ENCODE results near the gene CFAP410. TPM values are rescaled to one million over a fixed set of nuclear protein-coding genes. Genes with fewer than 3 reads are reported as not detected.

CFAP410 gene
- total RNA-seq, 1 donor from 2014 or later = 17.4 TPM

GRCh38 chr21:44300262-44300959 is 38.8 kb downstream of the CFAP410 start:
- DNase-seq (ENCODE audit: low spot score) = peak; percentile 94

DNA sequence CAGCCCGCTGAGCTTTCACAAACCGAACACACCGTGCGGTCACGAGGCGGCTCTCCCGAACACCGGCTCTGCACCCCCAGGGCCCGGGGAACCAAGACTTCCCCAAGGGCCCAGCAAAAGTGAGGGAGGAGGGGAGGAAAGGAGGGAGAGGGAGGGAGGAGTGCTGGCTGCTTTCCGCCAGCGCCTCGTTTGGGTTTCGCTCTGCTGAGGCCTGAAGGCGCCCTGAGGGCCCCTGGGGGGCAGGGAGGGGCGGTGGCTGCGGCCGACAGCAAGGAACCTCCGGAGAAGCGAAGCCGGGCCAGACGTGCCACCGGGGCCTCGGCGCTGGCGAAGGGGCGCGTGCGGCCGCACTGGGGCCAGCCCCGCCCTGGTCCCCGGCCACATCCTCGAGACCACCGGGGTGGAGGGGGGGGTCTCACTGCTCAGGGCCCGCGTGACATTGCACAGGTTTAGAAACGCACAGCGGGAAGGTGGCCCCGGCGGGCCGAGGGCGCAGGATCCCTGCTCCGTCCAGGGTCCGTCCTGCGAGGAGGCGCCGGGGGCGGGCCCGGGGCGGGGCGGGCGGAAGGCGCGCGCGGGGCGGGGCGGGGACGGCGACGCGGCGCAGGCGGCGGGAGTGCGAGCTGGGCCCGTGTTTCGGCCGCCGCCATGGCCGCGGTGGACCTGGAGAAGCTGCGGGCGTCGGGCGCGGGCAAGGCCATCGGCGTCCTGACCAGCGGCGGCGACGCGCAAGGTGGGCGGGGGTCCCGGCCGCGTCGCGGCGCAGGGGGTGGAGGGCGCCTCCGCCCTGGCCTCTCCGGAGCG is 39.5 kb downstream of the CFAP410 start, which contains the start of gene PFKL:
TSS of gene PFKL (plus strand) at position 596 of the 804 bp plus-strand sequence. CDS start at position 649, 53 bp downstream.
- peak; percentile 93 for DNase-seq (ENCODE audit: low spot score)

- DNase-seq (ENCODE audit: low spot score) = no peak
Observed at GRCh38 chr21:44299085-44299457, 40.1 kb downstream of the CFAP410 start.

GRCh38 chr21:44298301-44298700 is 40.9 kb downstream of the CFAP410 start:
- DNase-seq (ENCODE audit: low spot score) = no peak

- DNase-seq (ENCODE audit: low spot score) = peak; percentile 94
Observed at GRCh38 chr21:44297525-44298290, 41.5 kb downstream of the CFAP410 start.

- DNase-seq (ENCODE audit: low spot score) = no peak
Observed at GRCh38 chr21:44296916-44297315, 42.3 kb downstream of the CFAP410 start.

DNA sequence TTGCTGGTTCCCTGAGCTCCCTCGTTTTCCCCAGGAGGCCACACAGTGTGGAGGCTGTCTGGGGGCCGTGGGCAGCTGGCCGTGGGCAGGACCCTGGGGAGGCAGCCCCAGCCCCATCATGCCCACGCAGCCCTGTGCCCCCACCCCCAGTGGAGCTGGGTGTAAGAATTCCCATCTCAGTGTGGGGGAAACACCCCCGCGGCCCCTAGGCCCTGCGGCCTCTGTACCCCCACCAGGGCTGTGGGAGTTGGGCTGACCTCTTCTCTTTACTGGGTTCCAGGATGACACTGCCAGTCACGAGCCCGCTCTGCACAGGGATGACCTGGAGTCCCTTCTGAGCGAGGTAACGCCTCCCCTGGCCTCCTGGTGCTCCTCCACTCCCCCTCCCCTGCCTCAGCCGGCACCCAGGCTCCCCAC is 43.1 kb downstream of the CFAP410 start:
- no peak for DNase-seq (ENCODE audit: low spot score)

- DNase-seq (ENCODE audit: low spot score) = no peak
Observed at GRCh38 chr21:44295646-44296045, 43.5 kb downstream of the CFAP410 start.

GRCh38 chr21:44295163-44295573 is 44.0 kb downstream of the CFAP410 start:
- no peak for DNase-seq (ENCODE audit: low spot score)

- no peak for DNase-seq (ENCODE audit: low spot score)
Observed at GRCh38 chr21:44294391-44295162, 44.6 kb downstream of the CFAP410 start.

DNA sequence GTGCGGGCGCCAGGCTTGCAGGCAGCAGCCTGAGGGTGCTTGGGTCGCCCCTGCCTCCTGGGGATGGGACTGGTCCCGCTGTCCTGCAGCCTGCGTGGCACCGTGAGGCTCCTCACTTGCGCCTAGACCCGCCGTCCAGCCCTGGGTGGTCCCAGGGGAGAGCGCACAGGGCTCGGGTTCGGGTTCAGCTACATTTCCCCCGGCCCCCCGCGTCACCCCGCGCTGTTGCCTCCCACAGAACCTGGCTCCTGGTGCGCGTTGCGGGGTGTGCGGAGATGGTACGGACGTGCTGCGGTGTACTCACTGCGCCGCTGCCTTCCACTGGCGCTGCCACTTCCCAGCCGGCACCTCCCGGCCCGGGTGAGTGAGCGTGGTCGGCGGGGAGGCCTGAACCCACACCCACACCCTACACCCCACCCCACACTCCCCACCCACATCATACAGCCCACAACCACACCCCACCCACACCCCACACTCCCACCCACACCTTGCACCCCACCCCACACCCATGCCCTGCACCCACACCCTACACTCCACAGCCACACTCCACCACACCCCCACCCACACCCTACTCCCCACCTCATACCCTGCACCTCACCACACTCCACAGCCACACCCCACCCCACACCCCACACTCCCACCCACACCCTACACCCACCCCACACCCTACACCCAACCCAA is 45.5 kb downstream of the CFAP410 start:
- DNase-seq (ENCODE audit: low spot score) = no peak

- DNase-seq (ENCODE audit: low spot score) = no peak
Observed at GRCh38 chr21:44292812-44293195, 46.4 kb downstream of the CFAP410 start.

DNA sequence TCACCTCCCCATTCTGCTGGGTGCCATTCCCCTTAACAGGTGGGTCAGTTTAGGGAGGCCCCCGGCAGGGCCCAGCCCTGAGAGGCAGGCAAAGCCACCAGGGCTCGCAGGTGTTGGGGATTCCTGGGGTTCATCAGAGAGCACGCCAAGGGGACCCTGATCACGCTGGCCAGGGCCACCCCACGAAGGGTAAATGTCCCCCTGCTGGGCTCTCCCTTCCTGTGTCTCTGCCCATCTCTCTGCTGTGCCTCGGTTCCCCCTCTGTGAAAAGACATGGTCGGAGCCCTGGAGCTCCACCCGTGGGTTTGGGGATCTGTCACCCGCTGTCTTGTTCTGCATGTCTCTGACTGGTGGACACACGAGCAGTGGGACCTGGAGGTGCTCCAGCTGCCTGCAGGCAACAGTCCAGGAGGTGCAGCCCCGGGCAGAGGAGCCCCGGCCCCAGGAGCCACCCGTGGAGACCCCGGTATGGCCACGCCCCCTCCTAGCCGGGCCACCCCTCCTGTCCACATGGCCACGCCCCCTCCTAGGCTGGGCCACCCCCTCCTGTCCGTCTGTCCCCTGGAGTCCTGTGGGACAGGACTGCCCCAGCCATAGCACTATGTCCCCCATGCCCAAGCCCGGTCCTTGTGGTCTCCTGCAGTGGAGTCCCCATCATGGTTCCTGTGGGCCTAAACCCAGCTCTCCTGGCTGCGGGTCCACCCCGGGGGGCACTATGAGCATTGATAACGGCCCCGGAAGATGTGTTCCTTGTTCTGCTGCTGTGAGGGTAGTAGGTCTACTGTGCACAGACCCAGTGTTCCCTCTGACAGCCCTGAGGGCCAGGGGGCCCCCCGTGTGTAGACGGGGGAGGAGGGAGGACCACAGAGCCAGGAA is 47.0 kb downstream of the CFAP410 start:
- DNase-seq (ENCODE audit: low spot score) = no peak

DNA sequence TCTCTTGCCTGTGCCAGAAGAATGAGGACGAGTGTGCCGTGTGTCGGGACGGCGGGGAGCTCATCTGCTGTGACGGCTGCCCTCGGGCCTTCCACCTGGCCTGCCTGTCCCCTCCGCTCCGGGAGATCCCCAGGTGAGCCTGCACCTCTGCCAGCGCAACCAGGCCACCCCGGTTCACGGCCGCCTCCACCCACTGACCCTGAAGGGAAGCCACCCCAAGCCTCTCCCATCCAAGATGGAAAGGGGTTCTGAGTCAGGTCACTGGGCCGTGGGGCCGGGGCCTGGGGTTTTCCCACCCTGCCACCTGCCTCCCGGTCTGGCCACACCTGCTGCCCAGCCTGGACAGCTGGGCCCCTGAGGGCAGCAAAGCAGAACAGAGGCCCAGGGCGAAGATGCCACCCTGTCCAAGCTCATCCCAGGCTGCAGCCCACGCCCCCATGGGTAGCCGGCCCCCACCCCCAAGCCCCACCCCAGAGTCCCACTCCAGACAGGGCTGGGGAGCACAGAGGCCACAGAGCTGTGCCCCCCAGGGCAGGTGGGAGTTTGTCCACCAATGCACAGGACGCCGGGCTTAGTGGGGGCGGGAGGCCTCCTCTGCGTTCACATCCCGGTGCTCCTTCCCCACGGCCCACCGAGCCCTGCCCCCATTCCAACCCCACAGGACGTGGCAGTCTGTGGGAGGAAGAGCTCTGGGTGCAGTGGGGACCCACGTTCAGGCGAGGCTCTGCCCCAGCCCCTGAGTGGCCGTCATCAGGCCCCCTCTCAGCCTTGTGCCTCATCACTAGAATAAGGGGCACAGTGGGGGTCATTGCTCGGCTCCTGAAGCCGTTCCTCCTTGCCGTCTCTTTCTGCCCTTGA is 47.9 kb downstream of the CFAP410 start:
- no peak for DNase-seq (ENCODE audit: low spot score)

DNA sequence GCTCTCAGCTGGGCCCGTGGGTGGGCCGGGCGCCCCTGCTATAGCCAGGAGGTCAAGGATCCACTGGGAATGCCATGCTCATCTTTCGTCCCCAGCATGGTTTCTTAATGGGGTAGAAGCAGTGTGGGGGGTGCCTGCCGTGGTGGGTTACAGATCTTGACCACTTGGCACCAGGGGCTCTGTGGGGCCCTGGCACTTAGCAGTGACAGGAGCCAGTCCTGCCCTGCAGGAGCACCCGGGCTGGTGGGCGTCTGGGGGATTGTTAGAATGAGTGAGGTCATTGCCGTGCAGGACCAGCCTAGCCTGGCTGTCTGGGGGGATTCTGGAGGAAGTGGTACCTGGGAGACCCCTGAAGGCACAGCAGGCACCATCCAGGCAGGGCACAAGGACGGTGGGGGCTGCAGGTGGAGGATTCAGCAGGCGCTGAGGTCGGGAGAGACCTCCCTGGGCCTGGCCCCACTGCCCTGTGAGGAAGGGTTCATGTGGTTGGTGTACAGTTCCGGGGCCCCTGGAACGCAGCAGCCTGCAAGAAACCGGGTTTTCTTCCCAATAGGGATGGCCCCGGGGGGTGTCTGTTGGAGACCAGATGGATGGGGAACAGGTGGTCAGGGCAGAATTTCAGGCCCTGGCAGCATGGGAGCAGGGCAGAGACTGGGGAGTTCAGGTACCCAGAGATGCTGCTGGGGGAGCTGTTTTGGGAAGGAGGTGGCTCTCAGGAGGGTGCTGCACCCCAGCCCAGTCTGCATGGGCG is 48.7 kb downstream of the CFAP410 start:
- no peak for DNase-seq (ENCODE audit: low spot score)

DNA sequence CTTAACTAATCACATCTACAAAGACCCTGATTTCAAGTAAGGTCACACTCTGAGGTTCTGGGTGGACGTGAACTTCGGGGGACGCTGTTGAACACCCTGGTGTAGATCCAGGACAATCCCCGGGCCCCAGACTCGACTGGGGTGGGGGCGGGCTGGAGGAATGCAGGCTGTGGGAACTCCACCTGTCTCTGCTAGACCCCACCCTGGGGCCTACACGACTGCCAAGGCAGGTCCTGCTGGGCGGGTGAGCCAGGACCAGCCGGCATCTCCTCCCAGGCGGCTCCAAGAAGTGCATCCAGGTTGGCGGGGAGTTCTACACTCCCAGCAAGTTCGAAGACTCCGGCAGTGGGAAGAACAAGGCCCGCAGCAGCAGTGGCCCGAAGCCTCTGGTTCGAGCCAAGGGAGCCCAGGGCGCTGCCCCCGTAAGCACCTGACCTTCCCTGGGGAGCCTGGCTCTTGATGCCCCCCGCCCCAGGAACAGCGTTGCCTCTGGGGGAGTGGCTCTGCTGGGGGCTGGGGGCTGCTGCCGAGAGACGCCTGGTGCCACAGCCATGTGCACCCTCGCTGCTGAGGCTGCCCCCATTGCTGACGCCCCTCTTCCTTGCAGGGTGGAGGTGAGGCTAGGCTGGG is 49.7 kb downstream of the CFAP410 start:
- DNase-seq (ENCODE audit: low spot score) = no peak
